Caco-2 (cell line): ENCODE measurements around the gene RPS6KA4. TPM values are rescaled to one million over a fixed set of nuclear protein-coding genes. Genes with fewer than 3 reads are reported as not detected.

Experiments
- BruUV-seq: library from RNA; stranded (reverse); fragments of 400-500 nt; replicated peaks from 2 replicates; lab custom pipeline; 2021; lab: Mats Ljungman, UMichigan
- CTCF ChIA-PET: fragments of 300-600 bp; sonication (Branson Sonifier 250); formaldehyde crosslinking; loops from one replicate; lab custom pipeline; 2022; ENCODE audit warnings: antibody characterized with exemption; lab: Charles Lee
- POLR2A ChIA-PET: fragments of 300-600 bp; sonication (Branson Sonifier 250); formaldehyde crosslinking; loops from one replicate; lab custom pipeline; 2022; ENCODE audit warnings: antibody characterized with exemption; lab: Charles Lee
- DNase-seq, 2 experiments: peaks; one replicate each; pipeline versions ENCODE4 v3.0.0 to v3.0.0-alpha.2; 2020 to 2022
- H3K27me3 ChIP-seq: replicated peaks from 2 replicates; pipeline ENCODE4 v1.6.0; 2011; ENCODE audit warnings: low read length; ENCODE audit not compliant: control insufficient read depth, insufficient read depth
- H3K36me3 ChIP-seq: 2 replicates; pipeline ENCODE4 v1.5.1; 2011; ENCODE audit warnings: low read length; ENCODE audit not compliant: control insufficient read depth, insufficient read depth
- H3K4me1 ChIP-seq: fragments of 250-450 bp; sonication (Bioruptor Pico); 2 replicates; pipeline ENCODE4 v1.5.1; 2020; ENCODE audit warnings: mild to moderate bottlenecking
- H3K4me3 ChIP-seq: 2 replicates; pipeline ENCODE4 v1.5.1; 2011; ENCODE audit warnings: low read depth, mild to moderate bottlenecking, control low read depth, low read length
- H3K9me3 ChIP-seq: fragments of 250-450 bp; sonication (Bioruptor Pico); 2 replicates; pipeline ENCODE4 v1.5.1; 2020; ENCODE audit warnings: mild to moderate bottlenecking, moderate library complexity
- H3K27ac Mint-ChIP-seq: one replicate; pipeline ENCODE4 v1.8.0; 2022; ENCODE audit warnings: mixed read lengths; ENCODE audit not compliant: unreplicated experiment
- H3K27me3 Mint-ChIP-seq: one replicate; pipeline ENCODE4 v1.8.0; 2022; ENCODE audit warnings: mixed read lengths; ENCODE audit not compliant: insufficient read depth, unreplicated experiment
- H3K36me3 Mint-ChIP-seq: one replicate; pipeline ENCODE4 v1.8.0; 2022; ENCODE audit warnings: mild to moderate bottlenecking, mixed read lengths; ENCODE audit not compliant: insufficient read depth, unreplicated experiment
- H3K4me1 Mint-ChIP-seq: one replicate; pipeline ENCODE4 v1.8.0; 2022; ENCODE audit warnings: low read depth, mixed read lengths; ENCODE audit not compliant: unreplicated experiment
- H3K4me3 Mint-ChIP-seq: one replicate; pipeline ENCODE4 v1.8.0; 2022; ENCODE audit warnings: mild to moderate bottlenecking, moderate library complexity, mixed read lengths; ENCODE audit not compliant: unreplicated experiment
- H3K9me3 Mint-ChIP-seq: one replicate; pipeline ENCODE4 v1.8.0; 2022; ENCODE audit warnings: mixed read lengths; ENCODE audit not compliant: unreplicated experiment
- CTCF ChIP-seq, 2 experiments: fragments of 200-600 bp in 1 of 2; IDR thresholded peaks; 1 replicate in 1 of 2; 2 replicates in 1 of 2; pipeline versions ENCODE4 v1.5.1 to v1.8.0; 2011 to 2022; ENCODE audit warnings: antibody characterized with exemption in 1 of 2, control low read depth in 1 of 2, inconsistent platforms in 1 of 2, low read depth in 1 of 2, low read length in 1 of 2, mild to moderate bottlenecking in 1 of 2, moderate library complexity in 1 of 2; ENCODE audit not compliant: insufficient read depth in 1 of 2, severe bottlenecking in 1 of 2, unreplicated experiment in 1 of 2
- intact Hi-C: fragments of 100-400 bp; cut with micrococcal nuclease; formaldehyde crosslinking; loops from one replicate; pipeline ENCODE4 v1.10.0; 2022; ENCODE audit not compliant: unreplicated experiment
- total RNA-seq: library from RNA; stranded (reverse); gene quantifications from 2 replicates; pipeline ENCODE4 v1.2.3, GENCODE V29; 2022

Gene RPS6KA4
- total RNA-seq, 1 experiment from 2014 or later: 95.7 TPM

- peaks cover 70% of the 10 kb centered on the region for H3K36me3 Mint-ChIP-seq
- DNase-seq: peak; percentile 78 to 79
- peak overlapping the region; percentile 97 for H3K27ac Mint-ChIP-seq
- Histone ChIP-seq H3K9me3 (no peaks in the 10 kb centered on the region), H3K4me1 (peaks cover 12% of the 10 kb centered on the region), H3K27me3 (no peaks in the 10 kb centered on the region), H3K36me3 (peaks cover 5% of the 10 kb centered on the region), H3K4me3 (peak overlapping the region; percentile 70)
- TSS peak; percentile 100 for BruUV-seq
- no peaks in the 10 kb centered on the region for H3K9me3 Mint-ChIP-seq
- ChIA-PET POLR2A (interaction anchor here (0.5 to 2.6 kb wide), 26 partner anchors 11 to 1193 kb away, joined by 3 to 86 read pairs (median 6); partner anchors contain the start of genes BAD, ESRRA, GPR137 and MACROD1), CTCF (interaction anchor here (0.9 to 3.6 kb wide), 21 partner anchors 10 to 372 kb away, joined by 3 to 274 read pairs (median 8); partner anchors contain the start of genes CATSPERZ and ESRRA)
- intact Hi-C loops: loop anchor here (1.0 to 5.0 kb wide), 6 partner anchors 11 to 332 kb away; partner anchors contain the start of gene ESRRA
- no peaks in the 10 kb centered on the region for H3K27me3 Mint-ChIP-seq
- H3K4me3 Mint-ChIP-seq: peak overlapping the region; percentile 84
- peak; percentile 39 to 44 for TF ChIP-seq CTCF (IDR thresholded peaks at IDR 0.05; ENCODE audit: insufficient read depth in 1 of 2, low read depth in 1 of 2, low read length in 1 of 2, severe bottlenecking in 1 of 2, unreplicated experiment in 1 of 2)
- H3K4me1 Mint-ChIP-seq: peaks cover 36% of the 10 kb centered on the region
These were observed 42.2 kb upstream of the RPS6KA4 start for GRCh38 chr11:64316672-64317324.

GRCh38 chr11:64317325-64317960 is 41.5 kb upstream of the RPS6KA4 start, which contains the start of gene TRMT112:
TSS of gene TRMT112 (minus strand) at chr11:64317559. CDS start at chr11:64317526, 33 bp downstream.
- peak; percentile 97 to 100 for DNase-seq
- peak within 1 kb of the TSS; percentile 97 for H3K27ac Mint-ChIP-seq
- H3K27me3 Mint-ChIP-seq: no peaks in the 10 kb centered on the region
- no peak for TF ChIP-seq CTCF (IDR thresholded peaks at IDR 0.05; ENCODE audit: insufficient read depth in 1 of 2, low read depth in 1 of 2, low read length in 1 of 2, severe bottlenecking in 1 of 2, unreplicated experiment in 1 of 2)
- peak within 1 kb of the TSS; percentile 84 for H3K4me3 Mint-ChIP-seq
- peaks cover 5% of the 10 kb centered on the region for H3K36me3 ChIP-seq
- BruUV-seq: no TSS peak
- peaks cover 15% of the 10 kb centered on the region for H3K4me1 ChIP-seq
- no peaks in the 10 kb centered on the region for H3K9me3 Mint-ChIP-seq
- H3K4me1 Mint-ChIP-seq: peaks cover 35% of the 10 kb centered on the region
- H3K4me3 ChIP-seq: peak within 1 kb of the TSS; percentile 70
- intact Hi-C loops: loop anchor here (1.0 to 5.0 kb wide), 6 partner anchors 12 to 331 kb away; partner anchors contain the start of gene ESRRA
- H3K36me3 Mint-ChIP-seq: peaks cover 72% of the 10 kb centered on the region
- CTCF ChIA-PET: interaction anchor here (0.6 to 3.6 kb wide), 34 partner anchors 9 to 958 kb away, joined by 3 to 274 read pairs (median 6); partner anchors contain the start of genes CATSPERZ, ESRRA, MACROD1 and SF1
- POLR2A ChIA-PET: interaction anchor here (0.5 to 2.6 kb wide), 37 partner anchors 12 to 1192 kb away, joined by 3 to 86 read pairs (median 6); partner anchors contain the start of genes BAD, ESRRA, GPR137 and MACROD1
- no peaks in the 10 kb centered on the region for H3K9me3 ChIP-seq
- H3K27me3 ChIP-seq: no peaks in the 10 kb centered on the region
